ENCODE data around the gene COLEC11.
"Not testable (repeated sequence)": the region's sequence is repeated elsewhere in the genome, so short reads cannot be mapped to it uniquely, and the experiment has no call there.

Gene COLEC11

GRCh38 chr2:3563521-3563976 lies 31.4 kb upstream of the COLEC11 start:
- no peak overlapping the region for H3K27ac ChIP-seq
- TF ChIP-seq CTCF (conservative IDR thresholded peaks at IDR 0.05) (no peak), ZFX (IDR thresholded peaks at IDR 0.05) (no peak)

- no peak for TF ChIP-seq CTCF (conservative IDR thresholded peaks at IDR 0.05)
- TF ChIP-seq ZFX (IDR thresholded peaks at IDR 0.05) = no peak
Measured at GRCh38 chr2:3565117-3565516, 29.8 kb upstream of the COLEC11 start.

GRCh38 chr2:3566806-3567205 lies 28.1 kb upstream of the COLEC11 start:
- TF ChIP-seq CTCF (conservative IDR thresholded peaks at IDR 0.05) (no peak), ZFX (IDR thresholded peaks at IDR 0.05) (no peak)
- H3K27ac ChIP-seq = no peak overlapping the region

More at GRCh38 chr2:3565117-3565516, 29.8 kb upstream of the COLEC11 start:
- H3K27ac ChIP-seq = no peak overlapping the region

GRCh38 chr2:3569656-3570055 lies 25.3 kb upstream of the COLEC11 start:
- not testable (repeated sequence) for H3K27ac ChIP-seq

- TF ChIP-seq ZFX (IDR thresholded peaks at IDR 0.05) (no peak), CTCF (conservative IDR thresholded peaks at IDR 0.05) (no peak)
Measured at GRCh38 chr2:3571284-3571683, 23.6 kb upstream of the COLEC11 start.

GRCh38 chr2:3572620-3573019 lies 22.3 kb upstream of the COLEC11 start:
- H3K27ac ChIP-seq = no peak overlapping the region
- TF ChIP-seq CTCF (conservative IDR thresholded peaks at IDR 0.05) (no peak), ZFX (IDR thresholded peaks at IDR 0.05) (no peak)

More at GRCh38 chr2:3571284-3571683, 23.6 kb upstream of the COLEC11 start:
- no peak overlapping the region for H3K27ac ChIP-seq

- no peak overlapping the region; the same call in 1 of the 2 replicates for H3K27ac ChIP-seq
Measured at GRCh38 chr2:3574155-3574554, 20.8 kb upstream of the COLEC11 start.

More at GRCh38 chr2:3574155-3574554, 20.8 kb upstream of the COLEC11 start:
- TF ChIP-seq CTCF (conservative IDR thresholded peaks at IDR 0.05) = no peak
- no peak for TF ChIP-seq ZFX (IDR thresholded peaks at IDR 0.05)

All from C4-2B (cell line).